Activated T-cell treated with anti-CD3 and anti-CD28 coated beads, Interleukin-2, amount 50 U/mL, for 1 hour (primary cell): ENCODE measurements around the gene GBP5.
"Not testable (repeated sequence)": the region's sequence is repeated elsewhere in the genome, so short reads cannot be mapped to it uniquely, and the experiment has no call there.

ENCODE experiments used
- DNase-seq: peaks from one replicate; pipeline ENCODE4 v3.0.0-alpha.2; 2020

Gene GBP5

GRCh38 chr1:89280766-89281165 is 8.1 kb upstream of the GBP5 start:
- no peak for DNase-seq

DNA sequence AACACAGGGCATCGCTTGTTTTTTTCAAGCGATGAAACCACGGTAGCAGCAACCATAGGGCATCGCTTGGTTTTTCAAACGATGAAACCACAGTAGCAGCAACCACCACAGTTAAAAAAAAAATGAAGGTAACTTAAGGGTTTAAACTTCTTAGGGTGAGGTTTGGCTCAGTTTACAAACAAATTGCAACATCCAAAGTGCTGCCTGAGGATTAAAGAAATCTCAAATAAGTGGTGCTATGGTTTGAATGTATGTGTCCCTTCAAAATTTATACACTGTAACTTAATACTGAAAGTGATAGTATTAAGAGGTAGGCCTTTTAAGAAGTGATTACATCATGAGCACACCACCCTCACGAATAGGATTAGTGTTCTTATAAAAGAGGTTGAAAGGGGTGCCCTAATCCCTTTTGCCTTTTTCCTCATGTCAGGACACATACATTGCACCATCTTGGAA is 6.4 kb upstream of the GBP5 start:
- no peak for DNase-seq

GRCh38 chr1:89277725-89278124 is 5.1 kb upstream of the GBP5 start:
- DNase-seq = no peak

- DNase-seq = no peak
Measured at GRCh38 chr1:89276690-89277089, 4.0 kb upstream of the GBP5 start.

DNA sequence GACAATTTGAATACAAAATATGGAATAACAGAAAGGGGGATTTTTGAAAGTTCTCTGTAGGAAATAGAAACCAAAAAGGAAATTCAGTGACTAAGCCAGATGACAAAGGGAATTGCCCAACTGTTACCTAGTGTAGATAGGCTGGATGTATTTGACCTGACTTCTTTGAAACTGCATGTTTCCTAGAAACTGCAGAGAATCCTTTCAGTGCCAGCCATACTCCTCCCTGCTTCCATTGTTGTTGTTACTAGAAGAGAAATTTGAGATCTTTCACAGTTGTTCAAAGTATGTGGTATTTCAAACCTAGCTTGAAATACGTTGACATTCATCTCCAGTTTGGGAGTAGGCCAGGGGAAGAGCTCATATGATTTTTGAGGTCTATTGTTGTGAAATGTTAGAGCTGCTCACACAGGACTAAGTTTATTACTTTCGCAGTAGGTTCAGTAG is 1.8 kb upstream of the GBP5 start:
- DNase-seq = no peak

DNA sequence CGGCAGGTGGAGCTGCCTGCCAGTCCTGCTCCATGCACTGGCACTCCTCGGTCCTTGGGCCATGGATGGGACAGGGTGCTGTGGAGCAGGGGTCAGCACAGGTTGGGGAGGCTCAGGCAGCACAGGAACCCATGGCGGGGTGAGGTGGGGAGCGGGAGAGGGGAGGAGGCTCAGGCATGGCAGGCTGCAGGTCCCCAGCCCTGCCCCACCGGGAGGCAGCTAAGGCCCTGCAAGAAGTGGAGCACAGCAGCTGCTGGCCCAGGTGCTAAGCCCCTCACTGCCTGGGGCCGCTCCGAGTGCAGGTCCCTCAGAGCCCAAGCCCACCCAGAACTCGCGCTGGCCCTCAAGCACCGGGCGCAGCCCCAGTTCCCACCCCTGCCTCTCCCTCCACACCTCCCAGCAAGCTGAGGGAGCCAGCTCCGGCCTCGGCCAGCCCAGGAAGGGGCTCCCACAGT is 691 bp upstream of the GBP5 start:
- DNase-seq = no peak

GRCh38 chr1:89271341-89272015 is 1.2 kb downstream of the GBP5 start:
- DNase-seq = no peak

GRCh38 chr1:89270423-89270822 is 2.2 kb downstream of the GBP5 start:
- DNase-seq = no peak

GRCh38 chr1:89269277-89269676 is 3.4 kb downstream of the GBP5 start:
- DNase-seq = no peak

- no peak for DNase-seq
Measured at GRCh38 chr1:89262643-89263042, 10.0 kb downstream of the GBP5 start.

DNA sequence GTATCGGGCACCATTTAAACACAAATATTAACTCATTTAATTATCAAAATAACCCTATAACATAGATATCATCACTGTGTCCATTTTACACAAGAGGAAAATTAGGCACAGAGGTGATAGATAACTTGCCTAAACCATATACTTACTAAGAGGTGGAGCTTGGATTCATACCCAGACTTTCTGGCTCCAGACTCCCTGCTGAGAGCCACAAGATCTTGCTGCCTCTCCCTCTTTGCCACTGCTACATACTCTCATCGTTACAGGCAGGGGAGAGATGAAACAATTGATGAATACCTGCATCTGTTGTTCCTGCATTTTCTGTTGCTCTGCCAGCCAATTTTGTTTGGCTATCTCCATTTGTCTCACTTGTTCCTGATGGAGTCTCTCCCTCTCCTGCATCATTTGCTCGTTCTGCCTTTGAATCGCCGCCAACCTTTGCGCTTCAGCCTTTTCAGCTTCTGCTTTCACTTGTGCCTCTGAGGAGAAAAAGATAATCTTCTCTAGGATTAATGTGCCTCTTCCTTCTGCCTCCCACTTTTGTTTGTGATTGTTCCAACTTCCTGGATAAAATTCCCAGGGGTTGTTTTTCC is 10.6 kb downstream of the GBP5 start:
- no peak for DNase-seq

- DNase-seq = no peak
Measured at GRCh38 chr1:89260566-89261255, 11.9 kb downstream of the GBP5 start.

GRCh38 chr1:89260042-89260441 is 12.6 kb downstream of the GBP5 start:
- DNase-seq = no peak

DNA sequence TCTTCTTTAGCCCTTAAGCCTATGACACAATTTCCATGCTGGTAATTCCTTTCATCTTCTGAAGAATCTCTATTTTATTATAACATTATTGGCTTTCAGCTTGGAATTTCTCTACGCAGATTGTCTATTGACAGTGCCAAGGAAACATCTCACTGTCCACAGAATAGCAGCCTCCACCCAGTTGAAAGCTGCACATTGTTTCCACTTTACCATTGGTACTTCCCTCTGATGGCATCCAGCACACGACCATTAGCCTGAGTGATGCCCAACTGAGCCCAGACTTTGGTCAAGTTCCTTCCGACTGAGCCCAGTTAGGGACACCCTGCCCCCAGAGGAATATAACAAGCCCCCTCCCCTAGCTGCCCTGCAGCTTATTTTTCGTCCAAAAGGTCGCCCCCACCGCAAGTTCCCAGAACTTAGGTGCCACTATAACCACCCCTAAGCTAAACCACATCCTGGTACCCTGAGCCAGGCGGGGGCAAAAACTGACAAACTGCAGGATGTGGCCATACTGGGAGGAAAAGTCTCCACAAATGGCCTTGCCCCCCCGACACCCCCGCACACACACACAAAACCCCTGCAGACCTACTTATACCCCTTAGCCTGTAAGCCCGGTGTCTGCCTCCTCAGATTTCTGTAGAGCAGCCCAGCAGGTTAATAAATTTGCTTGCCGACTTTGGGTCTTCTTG is 13.2 kb downstream of the GBP5 start:
- peak; percentile 38 for DNase-seq

- DNase-seq = no peak
Measured at GRCh38 chr1:89257041-89257440, 15.6 kb downstream of the GBP5 start.

DNA sequence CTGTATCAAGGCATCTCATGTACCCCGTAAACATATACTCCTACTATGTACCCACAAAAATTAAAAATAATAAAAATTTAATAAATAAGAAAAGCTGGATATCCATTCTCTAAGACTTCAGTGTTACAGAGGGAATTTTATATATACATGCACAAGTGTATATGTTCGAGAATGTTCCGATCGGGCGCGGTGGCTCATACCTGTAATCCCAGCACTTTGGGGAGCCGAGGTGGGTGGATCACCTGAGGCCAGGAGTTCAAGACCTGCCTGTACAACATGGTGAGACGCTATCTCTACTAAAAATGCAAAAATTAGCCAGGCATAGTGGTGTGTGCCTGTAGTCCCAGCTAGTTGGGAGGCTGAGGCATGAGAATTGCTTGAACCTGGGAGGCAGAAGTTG is 17.1 kb downstream of the GBP5 start:
- DNase-seq = not testable (repeated sequence)

DNA sequence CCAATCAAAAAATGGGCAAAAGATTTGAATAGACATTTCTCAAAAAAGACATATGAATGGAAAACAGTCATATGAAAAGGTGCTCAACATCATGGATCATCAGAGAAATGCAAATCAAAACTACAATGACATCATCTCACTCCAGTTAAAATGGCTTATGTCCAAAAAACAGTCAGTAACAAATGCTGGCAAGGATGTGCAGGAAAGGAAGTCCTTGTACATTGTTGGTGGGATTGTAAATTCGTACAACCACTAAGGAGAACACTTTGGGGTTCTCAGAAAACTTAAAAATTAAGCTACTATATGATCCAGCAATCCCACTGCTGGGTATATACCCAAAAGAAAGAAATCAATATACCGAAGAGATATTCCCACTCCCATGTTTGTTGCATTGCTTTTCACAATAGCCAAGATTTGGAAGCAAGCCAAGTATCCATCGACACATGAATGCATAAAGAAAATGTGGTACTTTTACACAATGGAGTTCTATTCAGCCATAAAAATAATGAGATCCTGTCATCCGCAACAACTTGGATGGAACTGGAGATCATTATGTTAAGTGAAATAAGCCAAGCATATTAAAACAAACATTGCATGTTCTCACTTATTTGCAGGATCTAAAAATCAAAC is 17.9 kb downstream of the GBP5 start:
- no peak for DNase-seq

GRCh38 chr1:89243046-89243445 is 29.6 kb downstream of the GBP5 start:
- no peak for DNase-seq
